Body of pancreas (tissue), 4 donors: Measurements from ENCODE around the gene ZNF425. TPM values are rescaled to one million over a fixed set of nuclear protein-coding genes. Genes with fewer than 3 reads are reported as not detected.

Source experiments
- ATAC-seq: fragments of 150-250 bp; one replicate; pipeline ENCODE4 v1.9.1; 2016
- DNase-seq, 4 donors: peaks; one replicate each; pipeline ENCODE4 v3.0.0-alpha.2; 2019
- H3K27ac ChIP-seq, 4 donors: fragments of 200-600 bp; sonication (generic); 1 replicate in 3 of 4; 2 replicates in 1 of 4; pipeline versions ENCODE4 v1.5.1 to v1.6.1; 2016 to 2019; ENCODE audit warnings: mild to moderate bottlenecking in 1 of 4, mixed read lengths in 1 of 4, moderate library complexity in 1 of 4
- H3K27me3 ChIP-seq, 2 donors: fragments of 200-600 bp; sonication (generic); one replicate each; pipeline ENCODE4 v1.6.0; 2016; ENCODE audit warnings: mild to moderate bottlenecking in 1 of 2
- H3K36me3 ChIP-seq, 2 donors: fragments of 200-600 bp; sonication (generic); replicated peaks in 1 of 2; 2 replicates each; pipeline ENCODE4 v1.5.1; 2016; ENCODE audit warnings: low read depth in 2 of 2; ENCODE audit not compliant: insufficient read depth in 1 of 2
- H3K4me1 ChIP-seq: fragments of 200-600 bp; sonication (generic); one replicate; pipeline ENCODE4 v1.6.0; 2016
- H3K4me3 ChIP-seq, 2 donors: fragments of 200-600 bp; sonication (generic); 1 replicate in 1 of 2; 2 replicates in 1 of 2; pipeline ENCODE4 v1.5.1; 2016 to 2019
- H3K9me3 ChIP-seq, 3 donors: fragments of 200-600 bp; sonication (generic); 1 replicate in 2 of 3; 2 replicates in 1 of 3; pipeline ENCODE4 v1.5.1; 2016
- POLR2A ChIP-seq, 3 donors: fragments of 450-650 bp; IDR thresholded peaks; one replicate each; pipeline ENCODE4 v1.6.1; 2016; ENCODE audit warnings: antibody characterized with exemption in 3 of 3, mild to moderate bottlenecking in 2 of 3
- WGBS, 2 donors: methylation state at CpG; one replicate each; pipeline ENCODE4 v1.1.5; 2017; 5-methylcytosine and 5-hydroxymethylcytosine counted together
- intact Hi-C: fragments of 100-400 bp; cut with DNase I; formaldehyde crosslinking; loops from one replicate; pipeline ENCODE4 v1.15.1; 2023
- total RNA-seq, 2 donors: library from RNA; depleted of rRNA; stranded (reverse); fragments of >200 nt; gene quantifications; one replicate each; pipeline ENCODE4 v1.1.0, GENCODE V29; 2016
- TF ChIP-seq, protein P1 (sequence below), 7 experiments: fragments of 450-650 bp in 4 of 7; fragments of 200-600 bp in 3 of 7; sonication (generic) in 3 of 7; IDR thresholded peaks; one replicate each; pipeline ENCODE4 v1.5.1; 2016 to 2019; ENCODE audit warnings: antibody characterized with exemption in 7 of 7

The ZNF425 gene
- total RNA-seq, 2 donors from 2014 or later: 0.33 to 1.6 TPM

DNA sequence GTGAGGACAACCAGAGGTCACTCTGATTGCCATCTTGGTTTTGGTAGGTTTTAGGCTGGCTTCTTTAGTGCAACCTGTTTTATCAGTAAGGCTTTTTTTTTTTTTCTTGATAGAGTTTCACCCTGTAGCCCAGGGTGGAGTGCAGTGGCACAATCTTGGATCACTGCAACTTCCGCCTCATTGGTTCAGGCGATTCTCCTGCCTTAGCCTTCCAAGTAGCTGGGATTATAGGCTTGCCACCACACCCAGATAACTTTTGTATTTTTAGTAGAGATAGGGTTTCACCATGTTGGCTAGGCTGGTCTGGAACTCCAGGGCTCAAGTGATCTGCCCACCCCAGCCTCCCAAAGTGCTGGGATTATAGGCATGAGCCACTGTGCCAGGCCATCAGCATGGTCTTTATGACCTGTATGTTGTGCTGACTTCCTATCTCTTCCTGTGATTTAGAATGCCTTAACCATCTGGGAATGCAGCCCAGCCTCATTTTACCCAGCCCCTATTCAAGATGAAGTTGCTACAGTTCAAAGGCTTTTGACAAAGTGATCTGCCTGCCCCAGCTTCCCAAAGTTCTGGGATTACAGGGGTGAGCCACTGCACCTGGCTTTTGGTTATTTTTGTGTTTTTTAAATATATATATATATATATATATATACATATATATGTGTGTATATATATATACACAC is 7.0 kb upstream of the ZNF425 start:
- no peak for ATAC-seq
- 94 to 100% methylated on average over 2 of the region's 2 CpGs for WGBS, 2 donors

GRCh38 chr7:149130572-149131198 is 4.6 kb upstream of the ZNF425 start:
- ATAC-seq: no peak
- no peaks in the 10 kb centered on the region for H3K36me3 ChIP-seq
- H3K27me3 ChIP-seq: no peaks in the 10 kb centered on the region
- H3K4me1 ChIP-seq: peaks cover 4% of the 10 kb centered on the region
- 89 to 92% methylated on average over 5 of the region's 5 CpGs for WGBS, 2 donors
- TF ChIP-seq, protein P1, sequence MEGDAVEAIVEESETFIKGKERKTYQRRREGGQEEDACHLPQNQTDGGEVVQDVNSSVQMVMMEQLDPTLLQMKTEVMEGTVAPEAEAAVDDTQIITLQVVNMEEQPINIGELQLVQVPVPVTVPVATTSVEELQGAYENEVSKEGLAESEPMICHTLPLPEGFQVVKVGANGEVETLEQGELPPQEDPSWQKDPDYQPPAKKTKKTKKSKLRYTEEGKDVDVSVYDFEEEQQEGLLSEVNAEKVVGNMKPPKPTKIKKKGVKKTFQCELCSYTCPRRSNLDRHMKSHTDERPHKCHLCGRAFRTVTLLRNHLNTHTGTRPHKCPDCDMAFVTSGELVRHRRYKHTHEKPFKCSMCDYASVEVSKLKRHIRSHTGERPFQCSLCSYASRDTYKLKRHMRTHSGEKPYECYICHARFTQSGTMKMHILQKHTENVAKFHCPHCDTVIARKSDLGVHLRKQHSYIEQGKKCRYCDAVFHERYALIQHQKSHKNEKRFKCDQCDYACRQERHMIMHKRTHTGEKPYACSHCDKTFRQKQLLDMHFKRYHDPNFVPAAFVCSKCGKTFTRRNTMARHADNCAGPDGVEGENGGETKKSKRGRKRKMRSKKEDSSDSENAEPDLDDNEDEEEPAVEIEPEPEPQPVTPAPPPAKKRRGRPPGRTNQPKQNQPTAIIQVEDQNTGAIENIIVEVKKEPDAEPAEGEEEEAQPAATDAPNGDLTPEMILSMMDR (IDR thresholded peaks at IDR 0.05): no peak
- no peak for TF ChIP-seq POLR2A (IDR thresholded peaks at IDR 0.05)
- H3K9me3 ChIP-seq: no peaks in the 10 kb centered on the region
- intact Hi-C loops: no loop called here
- H3K4me3 ChIP-seq: no peak overlapping the region
- no peak overlapping the region for H3K27ac ChIP-seq
- no peak for DNase-seq

More for the DNA sequence above, 7.0 kb upstream of the ZNF425 start:
- TF ChIP-seq, protein P1 (IDR thresholded peaks at IDR 0.05): no peak
- TF ChIP-seq POLR2A (IDR thresholded peaks at IDR 0.05): no peak
- H3K4me3 ChIP-seq: no peak overlapping the region
- no peaks in the 10 kb centered on the region for H3K9me3 ChIP-seq
- no peak overlapping the region for H3K27ac ChIP-seq
- no peaks in the 10 kb centered on the region for H3K4me1 ChIP-seq
- DNase-seq: no peak
- no peaks in the 10 kb centered on the region for H3K36me3 ChIP-seq
- intact Hi-C loops: no loop called here
- no peaks in the 10 kb centered on the region for H3K27me3 ChIP-seq

- DNase-seq (peak; percentile 35 to 52 (median 48)), ATAC-seq (peak; percentile 40)
- H3K9me3 ChIP-seq: no peaks in the 10 kb centered on the region
- H3K4me1 ChIP-seq: peaks cover 13% of the 10 kb centered on the region
- H3K36me3 ChIP-seq: no peaks in the 10 kb centered on the region
- intact Hi-C loops: no loop called here
- H3K27ac ChIP-seq: peak overlapping the region; percentile 87 to 96 (median 92)
- H3K4me3 ChIP-seq: peak overlapping the region; percentile 50 to 97
- no peak for TF ChIP-seq POLR2A (IDR thresholded peaks at IDR 0.05)
- TF ChIP-seq, protein P1 (IDR thresholded peaks at IDR 0.05): no peak
- 0 to 1% methylated on average over 22 to 42 of the region's 48 CpGs for WGBS, 2 donors
- no peaks in the 10 kb centered on the region for H3K27me3 ChIP-seq
These were observed 640 bp upstream of the ZNF425 start for GRCh38 chr7:149126662-149127266.

- ATAC-seq: no peak
- Histone ChIP-seq H3K4me1 (peaks cover 13% of the 10 kb centered on the region), H3K27ac (peak overlapping the region; percentile 87 to 96 (median 92)), H3K27me3 (no peaks in the 10 kb centered on the region), H3K9me3 (no peaks in the 10 kb centered on the region), H3K4me3 (peak overlapping the region; percentile 50 to 97), H3K36me3 (no peaks in the 10 kb centered on the region)
- no peak for TF ChIP-seq POLR2A (IDR thresholded peaks at IDR 0.05)
- TF ChIP-seq, protein P1 (IDR thresholded peaks at IDR 0.05): no peak
- no peak for DNase-seq
- intact Hi-C loops: no loop called here
- 2 to 4% methylated on average over 12 to 21 of the region's 21 CpGs for WGBS, 2 donors
These were observed 798 bp downstream of the ZNF425 start for GRCh38 chr7:149125189-149125862.
